SH-SY5Y (cell line): ENCODE data around the gene EXPH5.

Experiments used
- GATA2 ChIP-seq: IDR thresholded peaks from 2 replicates; pipeline ENCODE4 v1.6.1; 2011; ENCODE audit warnings: mild to moderate bottlenecking, low read depth, low read length
- GATA3 ChIP-seq: IDR thresholded peaks from 2 replicates; pipeline ENCODE4 v1.6.1; 2011; ENCODE audit warnings: low read depth, mild to moderate bottlenecking, low read length, moderate library complexity

GRCh38 chr11:108632041-108632704, 38.6 kb upstream of the EXPH5 start:
- no peak for TF ChIP-seq GATA3
- no peak for TF ChIP-seq GATA2
